ENCODE data around the gene ATP6V0A1. TPM values are rescaled to one million over a fixed set of nuclear protein-coding genes. Genes with fewer than 3 reads are reported as not detected.
"Not testable (repeated sequence)": the region's sequence is repeated elsewhere in the genome, so short reads cannot be mapped to it uniquely, and the experiment has no call there.

Gene ATP6V0A1
- total RNA-seq, 1 donor from 2014 or later, result 31.1 TPM

DNA sequence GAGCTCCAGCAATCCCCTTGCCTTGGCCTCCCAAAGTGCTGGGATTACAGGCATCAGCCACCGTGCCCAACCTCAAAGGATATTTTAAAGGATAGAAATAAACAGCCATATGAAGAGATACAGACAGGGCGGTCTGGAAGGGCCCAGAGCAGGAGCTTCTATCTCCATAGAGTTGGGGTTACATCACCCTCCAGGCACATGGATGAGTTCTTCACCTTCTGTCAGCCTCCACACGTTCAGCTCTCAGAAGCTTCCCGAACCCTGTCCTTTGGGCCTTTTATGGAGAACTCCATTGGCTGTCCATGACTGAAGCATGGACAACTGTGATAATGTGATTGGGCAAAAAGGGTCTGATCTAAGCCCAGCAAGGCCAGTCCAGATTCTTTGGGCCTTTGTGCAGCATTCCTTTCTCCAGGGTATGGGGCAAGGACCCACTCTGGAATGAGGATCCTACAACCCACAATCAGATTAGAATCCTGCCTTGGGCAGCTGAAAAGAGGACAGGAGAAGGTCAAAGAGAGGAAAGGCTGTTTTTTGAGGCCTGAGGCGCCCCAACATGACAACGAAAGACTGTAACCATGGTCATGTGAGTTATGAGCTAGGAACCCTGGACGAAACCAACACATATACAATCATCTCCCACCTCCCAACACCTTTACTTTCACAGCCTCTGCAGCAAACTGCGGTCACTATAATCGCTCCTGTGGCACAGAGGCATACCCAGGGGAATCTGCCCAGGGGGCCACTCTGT, 87.3 kb downstream of the ATP6V0A1 start:
- intact Hi-C loops (cut with DNase I); DNase-seq (ENCODE audit: missing footprints); ATAC-seq: not testable (repeated sequence)

DNA sequence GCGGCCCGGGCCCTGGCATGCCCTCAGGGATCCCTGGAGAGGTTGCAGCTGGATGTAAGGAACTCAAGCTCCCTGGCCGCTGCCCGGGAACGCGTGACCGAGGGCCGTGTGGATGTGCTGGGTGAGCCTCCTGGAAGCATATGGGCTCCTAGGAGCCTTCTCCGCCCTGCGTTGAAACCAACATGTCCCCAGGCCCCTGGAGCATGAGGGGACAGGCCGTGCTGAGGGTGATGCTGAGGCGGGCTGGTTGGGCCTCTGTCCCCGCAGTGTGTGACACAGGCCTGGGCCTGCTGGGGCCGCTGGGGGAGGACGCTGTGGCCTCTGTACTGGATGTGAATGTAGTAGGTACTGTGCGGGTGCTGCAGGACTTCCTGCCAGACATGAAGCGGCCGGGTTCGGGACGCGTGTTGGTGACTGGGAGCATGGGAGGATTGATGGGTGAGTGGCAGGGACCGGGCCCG, 88.4 kb downstream of the ATP6V0A1 start:
- DNase-seq (ENCODE audit: missing footprints), result no peak

DNA sequence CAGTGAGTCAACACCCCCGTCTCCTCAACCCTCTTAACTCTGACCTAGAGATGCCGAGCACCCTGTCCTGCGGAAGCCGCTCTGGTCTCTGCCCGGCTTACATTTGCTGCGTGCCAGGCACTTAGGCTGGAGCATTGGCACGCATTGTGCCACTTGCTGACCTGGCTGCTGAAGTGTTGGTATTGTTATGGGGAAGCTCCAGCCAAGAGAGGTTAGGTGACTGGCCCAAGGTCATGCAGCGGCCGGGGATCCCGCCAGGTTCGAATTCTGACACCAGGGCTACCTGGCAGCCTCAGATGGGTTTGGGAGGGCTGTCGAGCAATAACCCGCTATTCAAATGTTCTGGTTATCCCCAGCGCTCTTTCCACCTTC, 89.0 kb downstream of the ATP6V0A1 start:
- ATAC-seq (peak; percentile 75), DNase-seq (ENCODE audit: missing footprints) (no peak)

More for the DNA sequence above, 88.4 kb downstream of the ATP6V0A1 start:
- peak; percentile 4 for ATAC-seq
- intact Hi-C loops (cut with DNase I), result no loop called here

DNA sequence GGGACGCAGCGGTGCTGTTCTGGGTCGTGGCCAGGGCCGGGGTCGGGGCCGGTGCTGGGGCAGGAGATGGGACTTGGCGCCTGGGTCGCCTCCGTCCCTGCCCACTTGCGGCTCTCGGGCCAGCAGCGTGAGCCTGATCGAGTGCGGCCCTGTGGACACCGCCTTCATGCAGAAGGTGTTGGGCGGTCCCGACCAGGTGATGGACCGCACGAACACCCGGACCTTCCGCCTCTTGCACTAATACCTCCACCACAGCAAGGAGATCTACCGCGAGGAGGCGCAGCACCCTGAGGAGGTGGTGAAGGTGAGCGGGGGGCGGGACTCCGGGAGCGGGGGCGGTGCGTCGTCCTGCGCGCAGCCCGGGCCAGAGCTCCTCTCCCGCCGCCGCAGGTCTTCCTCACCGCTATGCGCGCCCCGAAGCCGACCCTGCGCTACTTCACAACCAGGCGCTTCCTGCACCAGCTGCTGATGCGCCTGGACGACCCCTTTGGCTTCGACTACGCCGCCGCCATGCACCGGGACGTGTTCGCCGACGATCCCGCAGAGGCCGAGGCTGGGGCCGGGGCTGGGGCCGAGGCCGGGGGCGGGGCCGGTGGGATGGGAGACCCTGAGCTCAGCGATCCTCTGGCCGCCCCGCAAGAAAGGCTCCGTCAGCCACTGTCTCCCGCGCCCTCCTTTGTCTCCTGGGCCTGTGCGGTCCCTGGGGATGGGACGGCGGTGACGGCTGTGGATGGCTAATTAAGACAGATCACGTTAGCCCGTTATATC, 89.6 kb downstream of the ATP6V0A1 start:
- peak; percentile 48 for ATAC-seq
- DNase-seq (ENCODE audit: missing footprints), result peak; percentile 82
- intact Hi-C loops (cut with DNase I), result no loop called here

More for the DNA sequence above, 89.0 kb downstream of the ATP6V0A1 start:
- intact Hi-C loops (cut with DNase I), result no loop called here

DNA sequence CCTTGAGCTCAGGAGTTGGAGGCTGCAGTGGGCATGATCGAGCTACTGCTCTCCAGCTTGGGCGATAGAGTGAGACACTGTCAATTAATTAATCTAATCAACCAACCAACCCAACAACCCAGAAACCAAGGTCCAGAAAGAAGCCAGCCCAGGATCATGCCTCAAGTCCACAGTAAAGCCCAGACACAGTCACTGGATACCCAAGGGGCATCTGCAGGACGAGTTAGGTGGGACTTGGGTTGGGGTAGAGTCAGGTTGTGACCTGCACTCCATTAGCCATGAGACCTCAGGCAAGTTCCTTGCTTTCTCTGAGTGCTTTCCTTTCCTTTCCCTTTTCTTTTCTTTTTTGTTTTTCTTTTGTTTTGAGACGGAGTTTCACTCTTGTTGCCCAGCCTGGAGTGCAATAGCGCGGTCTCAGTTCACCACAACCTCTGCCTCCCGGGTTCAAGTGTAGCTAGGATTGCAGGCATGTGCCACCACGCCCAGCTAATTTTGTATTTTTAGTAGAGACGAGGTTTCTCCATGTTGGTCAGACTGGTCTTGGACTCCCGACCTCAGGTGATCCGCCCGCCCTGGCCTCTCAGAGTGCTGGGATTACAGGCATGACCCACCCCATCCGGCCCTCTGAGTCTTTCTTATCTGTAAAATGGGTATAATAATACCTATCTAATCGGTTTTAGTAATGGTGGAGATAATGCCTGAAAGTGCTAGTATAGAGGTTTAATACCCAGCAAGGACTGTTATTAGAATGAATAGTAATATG, 90.5 kb downstream of the ATP6V0A1 start:
- intact Hi-C loops (cut with DNase I), result no loop called here
- no peak for ATAC-seq
- no peak for DNase-seq (ENCODE audit: missing footprints)

DNA sequence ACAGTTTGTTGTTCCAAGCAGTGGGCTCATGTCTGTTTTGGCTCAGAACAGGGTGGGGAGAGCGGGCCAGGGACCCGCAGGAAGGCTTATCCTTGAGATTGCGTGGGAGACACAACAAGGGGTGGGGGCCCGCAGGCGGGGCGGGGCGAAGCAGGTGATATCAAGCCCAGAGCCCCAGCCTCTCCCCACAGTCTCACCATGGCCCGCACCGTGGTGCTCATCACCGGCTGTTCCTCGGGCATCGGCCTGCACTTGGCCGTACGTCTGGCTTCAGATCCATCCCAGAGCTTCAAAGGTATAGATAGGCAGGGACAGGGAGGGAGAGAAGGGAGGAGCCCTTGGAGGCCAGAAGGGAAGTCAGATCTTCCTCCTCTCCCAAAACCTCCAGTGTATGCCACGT, 94.1 kb downstream of the ATP6V0A1 start, which contains the start of gene HSD17B1:
Gene HSD17B1, plus strand, starts transcription at position 188 of the 400 bp plus-strand sequence. Its CDS starts 11 bp downstream, at position 199.
- ATAC-seq; DNase-seq (ENCODE audit: missing footprints); intact Hi-C loops (cut with DNase I): not testable (repeated sequence)

DNA sequence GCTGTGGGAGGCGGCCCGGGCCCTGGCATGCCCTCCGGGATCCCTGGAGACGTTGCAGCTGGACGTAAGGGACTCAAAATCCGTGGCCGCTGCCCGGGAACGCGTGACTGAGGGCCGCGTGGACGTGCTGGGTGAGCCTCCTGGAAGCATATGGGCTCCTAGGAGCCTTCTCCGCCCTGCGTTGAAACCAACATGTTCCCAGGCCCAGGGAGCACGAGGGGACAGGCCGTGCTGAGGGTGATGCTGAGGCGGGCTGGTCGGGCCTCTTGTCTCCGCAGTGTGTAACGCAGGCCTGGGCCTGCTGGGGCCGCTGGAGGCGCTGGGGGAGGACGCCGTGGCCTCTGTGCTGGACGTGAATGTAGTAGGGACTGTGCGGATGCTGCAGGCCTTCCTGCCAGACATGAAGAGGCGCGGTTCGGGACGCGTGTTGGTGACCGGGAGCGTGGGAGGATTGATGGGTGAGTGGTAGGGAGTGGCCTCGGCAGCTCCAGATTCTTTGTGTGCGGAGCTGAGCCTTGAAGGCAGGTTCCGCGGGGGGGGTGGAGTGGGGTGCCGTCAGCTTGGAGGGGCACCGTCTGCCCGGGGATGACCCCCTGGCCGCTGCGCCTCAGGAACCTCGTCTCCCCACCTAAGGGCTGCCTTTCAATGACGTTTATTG, 94.6 kb downstream of the ATP6V0A1 start:
- intact Hi-C loops (cut with DNase I), result no loop called here
- no peak for DNase-seq (ENCODE audit: missing footprints)
- ATAC-seq, result peak; percentile 2

DNA sequence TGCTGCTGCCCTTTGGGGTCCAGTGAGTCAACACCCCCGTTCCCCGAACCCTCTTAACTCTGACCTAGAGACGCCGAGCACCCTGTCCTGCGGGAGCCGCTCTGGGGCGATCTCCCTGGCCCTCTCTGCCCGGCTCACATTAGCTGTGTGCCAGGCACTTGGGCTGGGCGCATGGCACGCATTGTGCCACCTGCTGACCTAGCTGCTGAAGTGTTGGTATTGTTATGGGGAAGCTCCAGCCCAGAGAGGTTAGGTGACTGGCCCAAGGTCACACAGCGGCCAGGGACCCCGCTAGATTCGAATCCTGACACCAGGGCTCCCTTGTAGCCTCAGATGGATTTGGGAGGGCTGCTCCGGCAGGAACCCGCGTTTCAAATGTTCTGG, 95.2 kb downstream of the ATP6V0A1 start:
- intact Hi-C loops (cut with DNase I), result no loop called here
- peak; percentile 21 for ATAC-seq
- no peak for DNase-seq (ENCODE audit: missing footprints)

DNA sequence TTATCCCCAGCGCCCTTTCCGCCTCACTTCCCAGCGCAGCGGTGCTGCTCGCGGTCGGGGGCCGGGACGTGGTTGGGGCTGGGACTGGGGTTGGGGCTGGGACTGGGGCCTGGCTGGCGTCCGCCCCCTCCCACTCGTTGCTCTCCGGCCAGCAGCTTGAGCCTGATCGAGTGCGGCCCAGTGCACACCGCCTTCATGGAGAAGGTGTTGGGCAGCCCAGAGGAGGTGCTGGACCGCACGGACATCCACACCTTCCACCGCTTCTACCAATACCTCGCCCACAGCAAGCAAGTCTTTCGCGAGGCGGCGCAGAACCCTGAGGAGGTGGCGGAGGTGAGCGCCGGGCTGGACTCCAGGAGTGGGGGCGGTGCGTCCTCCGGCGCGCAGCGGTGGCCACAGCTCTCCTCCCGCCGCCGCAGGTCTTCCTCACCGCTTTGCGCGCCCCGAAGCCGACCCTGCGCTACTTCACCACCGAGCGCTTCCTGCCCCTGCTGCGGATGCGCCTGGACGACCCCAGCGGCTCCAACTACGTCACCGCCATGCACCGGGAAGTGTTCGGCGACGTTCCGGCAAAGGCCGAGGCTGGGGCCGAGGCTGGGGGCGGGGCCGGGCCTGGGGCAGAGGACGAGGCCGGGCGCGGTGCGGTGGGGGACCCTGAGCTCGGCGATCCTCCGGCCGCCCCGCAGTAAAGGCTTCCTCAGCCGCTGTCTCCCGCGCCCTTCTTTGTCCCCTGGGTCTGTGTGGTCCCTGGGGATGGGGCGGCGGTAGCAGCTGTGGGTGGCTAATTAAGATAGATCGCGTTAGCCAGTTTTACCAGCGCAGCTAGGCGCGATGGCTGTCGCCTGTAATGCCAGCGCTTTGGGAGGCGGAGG, 95.8 kb downstream of the ATP6V0A1 start:
- ATAC-seq, result peak; percentile 94
- intact Hi-C loops (cut with DNase I), result no loop called here
- DNase-seq (ENCODE audit: missing footprints), result peak; percentile 93

DNA sequence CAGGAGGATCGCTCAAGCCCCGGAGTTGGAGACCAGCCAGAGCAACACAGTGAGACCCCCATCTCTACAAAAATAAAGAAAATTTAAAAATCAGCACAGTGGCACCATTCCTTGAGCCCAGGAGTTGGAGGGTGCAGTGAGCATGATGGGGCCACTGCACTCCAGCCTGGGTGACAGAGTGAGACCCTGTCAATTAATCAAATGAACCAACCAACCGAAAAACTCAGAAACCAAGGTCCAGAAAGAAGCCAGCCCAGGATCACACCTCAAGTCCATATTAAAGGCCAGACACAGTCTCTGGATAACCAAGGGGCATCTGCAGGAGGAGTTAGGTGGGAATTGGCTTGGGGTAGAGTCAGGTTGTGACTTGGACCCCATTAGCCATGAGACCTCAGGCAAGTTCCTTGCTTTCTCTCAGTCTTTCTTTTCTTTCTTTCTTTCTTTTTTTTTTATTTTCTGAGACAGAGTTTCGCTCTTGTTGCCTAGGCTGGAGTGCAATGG, 96.5 kb downstream of the ATP6V0A1 start:
- no peak for ATAC-seq
- intact Hi-C loops (cut with DNase I), result no loop called here
- no peak for DNase-seq (ENCODE audit: missing footprints)

DNA sequence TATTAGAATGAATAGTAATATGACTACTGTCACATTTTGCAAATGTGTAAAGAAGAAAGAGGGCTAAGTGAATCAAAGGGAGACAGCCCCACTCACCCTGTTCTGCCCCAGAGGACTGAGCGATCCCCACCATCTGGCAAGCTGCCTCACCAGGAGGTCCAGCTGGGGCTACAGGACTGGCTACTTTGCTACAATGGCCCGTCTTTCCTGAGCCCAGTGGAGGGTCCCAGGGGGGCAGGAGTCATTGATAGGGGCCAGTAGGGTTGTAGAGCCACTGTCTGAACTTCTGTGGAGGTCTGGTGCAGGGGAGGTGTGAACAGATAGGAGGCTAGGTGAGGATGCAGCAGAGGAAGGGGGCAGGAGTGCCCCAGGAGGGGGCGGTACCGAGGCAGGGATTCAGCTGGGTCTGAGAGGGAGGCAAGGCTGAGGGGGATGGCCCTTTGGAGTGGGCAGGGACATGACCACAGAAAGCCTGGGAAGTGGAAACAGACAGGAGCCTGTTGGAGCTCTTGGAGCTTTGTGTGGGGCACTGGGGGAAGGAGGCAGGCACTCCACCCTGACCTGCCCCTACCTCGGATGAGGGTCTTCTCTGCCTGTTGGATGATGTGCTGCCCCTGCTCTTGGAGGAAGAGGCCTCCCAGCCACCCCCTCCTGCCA, 97.4 kb downstream of the ATP6V0A1 start:
- intact Hi-C loops (cut with DNase I); DNase-seq (ENCODE audit: missing footprints): not testable (repeated sequence)

DNA sequence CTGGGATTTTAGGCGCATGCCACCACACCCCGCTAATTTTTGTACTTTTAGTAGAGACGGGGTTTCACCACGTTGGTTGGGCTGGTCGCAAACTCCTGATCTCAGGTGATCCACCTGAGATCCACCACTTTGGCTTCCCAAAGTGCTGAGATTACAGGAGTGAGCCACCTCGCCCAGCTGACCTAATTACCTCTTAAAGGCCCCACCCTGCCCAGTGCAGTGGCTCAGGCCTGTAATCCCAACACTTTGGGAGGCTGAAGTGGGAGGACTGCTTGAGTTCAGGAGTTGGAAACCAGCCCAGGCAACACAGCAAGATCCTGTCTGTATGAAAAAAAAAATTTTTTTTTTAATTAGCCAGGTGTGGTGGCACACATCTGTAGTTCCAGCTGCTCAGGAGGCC, 100.4 kb downstream of the ATP6V0A1 start:
- intact Hi-C loops (cut with DNase I), result no loop called here
- ATAC-seq, result no peak
- DNase-seq (ENCODE audit: missing footprints), result no peak

More for the DNA sequence above, 97.4 kb downstream of the ATP6V0A1 start:
- not testable (repeated sequence) for ATAC-seq

DNA sequence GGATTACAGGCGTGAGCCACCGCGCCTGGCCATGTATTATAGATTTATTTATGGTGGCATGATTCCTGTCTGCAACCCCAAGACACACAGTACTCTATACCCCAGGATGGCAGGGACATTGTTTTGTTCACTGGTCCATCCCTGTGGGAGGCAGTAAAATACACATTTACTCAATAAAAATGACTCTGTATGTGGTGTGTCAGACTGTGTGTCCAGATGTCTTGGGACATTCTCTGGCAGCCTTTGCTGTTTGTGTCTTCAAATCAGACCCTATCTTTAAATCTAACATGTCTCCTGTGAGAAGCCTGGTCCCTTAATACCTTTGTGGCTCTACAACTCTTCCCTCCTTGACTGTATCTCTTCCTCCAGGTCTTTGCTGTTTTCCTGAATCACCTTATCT, 101.6 kb downstream of the ATP6V0A1 start:
- intact Hi-C loops (cut with DNase I), result no loop called here
- ATAC-seq, result no peak
- no peak for DNase-seq (ENCODE audit: missing footprints)

DNA sequence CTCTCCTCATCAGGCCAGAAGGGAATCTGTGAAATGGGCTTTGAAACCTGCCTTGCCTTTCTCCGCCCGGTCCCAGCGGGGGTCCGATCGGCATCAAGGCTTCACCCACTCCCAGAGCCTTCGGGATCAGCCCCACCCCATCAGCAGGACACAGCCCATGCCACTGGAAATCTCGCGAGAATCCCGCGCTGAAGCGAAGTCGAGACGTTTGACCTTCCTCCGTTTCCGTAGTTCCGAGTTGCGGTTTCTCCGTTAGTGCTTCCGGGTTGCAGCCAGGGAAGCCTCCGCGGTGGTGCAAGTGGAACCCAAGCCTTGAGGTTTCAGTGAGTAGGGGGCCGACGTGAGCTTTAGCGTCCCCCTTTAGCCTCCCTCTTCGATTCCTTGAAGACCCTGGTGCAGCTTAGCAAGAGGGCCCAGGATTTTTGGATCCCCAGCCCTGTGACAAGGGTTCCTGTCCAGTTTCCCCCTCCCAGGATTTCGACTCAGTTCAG, 103.3 kb downstream of the ATP6V0A1 start, which contains the start of gene COASY:
Gene COASY, plus strand, starts transcription at position 252 of the 491 bp plus-strand sequence. CDS start 475 bp downstream, outside the sequence.
- intact Hi-C loops (cut with DNase I), result no loop called here
- peak; percentile 83 for ATAC-seq
- peak; percentile 97 for DNase-seq (ENCODE audit: missing footprints)

DNA sequence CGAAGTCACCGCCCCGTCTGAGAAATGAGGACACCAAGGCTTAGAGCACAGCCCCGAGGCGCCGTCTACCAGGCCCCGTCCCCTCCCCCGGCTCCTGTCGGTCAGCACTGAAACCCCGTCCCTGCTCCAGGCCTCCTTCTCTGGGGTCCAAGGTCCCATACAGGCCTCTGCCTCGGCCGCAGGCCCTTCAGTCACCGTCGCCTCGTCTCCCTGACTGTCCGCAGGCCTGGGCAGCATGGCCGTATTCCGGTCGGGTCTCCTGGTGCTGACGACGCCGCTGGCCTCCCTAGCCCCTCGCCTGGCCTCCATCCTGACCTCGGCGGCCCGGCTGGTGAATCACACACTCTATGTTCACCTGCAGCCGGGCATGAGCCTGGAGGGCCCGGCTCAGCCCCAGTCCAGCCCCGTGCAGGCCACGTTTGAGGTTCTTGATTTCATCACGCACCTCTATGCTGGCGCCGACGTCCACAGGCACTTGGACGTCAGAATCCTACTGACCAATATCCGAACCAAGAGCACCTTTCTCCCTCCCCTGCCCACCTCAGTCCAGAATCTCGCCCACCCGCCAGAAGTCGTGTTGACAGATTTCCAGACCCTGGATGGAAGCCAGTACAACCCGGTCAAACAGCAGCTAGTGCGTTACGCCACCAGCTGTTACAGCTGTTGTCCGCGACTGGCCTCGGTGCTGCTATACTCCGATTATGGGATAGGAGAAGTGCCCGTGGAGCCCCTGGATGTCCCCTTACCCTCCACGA, 103.9 kb downstream of the ATP6V0A1 start:
- no peak for ATAC-seq
- intact Hi-C loops (cut with DNase I), result no loop called here
- no peak for DNase-seq (ENCODE audit: missing footprints)

DNA sequence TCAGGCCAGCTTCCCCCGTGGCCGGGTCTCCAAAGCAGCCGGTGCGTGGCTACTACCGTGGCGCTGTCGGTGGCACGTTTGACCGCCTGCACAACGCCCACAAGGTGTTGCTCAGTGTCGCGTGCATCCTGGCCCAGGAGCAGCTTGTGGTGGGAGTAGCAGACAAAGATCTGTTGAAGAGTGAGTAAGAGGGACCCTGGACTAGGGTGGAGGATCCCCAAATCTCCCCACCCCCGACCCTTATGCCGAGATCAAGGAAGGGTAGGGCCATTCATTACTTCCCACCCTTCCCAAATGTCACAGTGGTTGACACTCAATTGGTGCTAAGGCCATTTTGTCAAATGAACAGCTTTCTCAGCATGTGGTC, 104.4 kb downstream of the ATP6V0A1 start:
- DNase-seq (ENCODE audit: missing footprints) (no peak), ATAC-seq (no peak)
- intact Hi-C loops (cut with DNase I), result no loop called here
